Astrocyte (in vitro differentiated cells and primary cell): Measurements from ENCODE around the gene BCKDHB. TPM values are rescaled to one million over a fixed set of nuclear protein-coding genes. Genes with fewer than 3 reads are reported as not detected.

ENCODE experiments used
- DNase-seq: peaks from one replicate; pipeline ENCODE4 v3.0.0-alpha.2; 2010; ENCODE audit warnings: low read depth
- FAIRE-seq: peaks from 2 replicates; lab custom pipeline; 2011; peaks lifted over from hg19 to GRCh38; lab: Jason Lieb, UNC
- H2AFZ ChIP-seq: 2 replicates; pipeline ENCODE4 v1.6.0; 2012; ENCODE audit warnings: low read depth, low read length, inconsistent platforms
- H3K27ac ChIP-seq: 2 replicates; pipeline ENCODE4 v1.5.1; 2011; ENCODE audit warnings: low read depth, low read length, inconsistent platforms
- H3K27me3 ChIP-seq: 2 replicates; pipeline ENCODE4 v1.6.0; 2011; ENCODE audit warnings: low read length, inconsistent platforms; ENCODE audit not compliant: insufficient read depth
- H3K36me3 ChIP-seq: 2 replicates; pipeline ENCODE4 v1.5.1; 2011; ENCODE audit warnings: low read length, inconsistent platforms; ENCODE audit not compliant: insufficient read depth
- H3K4me1 ChIP-seq: 2 replicates; pipeline ENCODE4 v1.5.1; 2011; ENCODE audit warnings: low read length, inconsistent platforms; ENCODE audit not compliant: insufficient read depth
- H3K4me2 ChIP-seq: 2 replicates; pipeline ENCODE4 v1.6.0; 2012; ENCODE audit warnings: low read length, inconsistent platforms
- H3K4me3 ChIP-seq: 2 replicates; pipeline ENCODE4 v1.5.1; 2011; ENCODE audit warnings: low read depth, mild to moderate bottlenecking, low read length, inconsistent platforms; ENCODE audit not compliant: insufficient read depth
- H3K79me2 ChIP-seq: 2 replicates; pipeline ENCODE4 v1.6.0; 2012; ENCODE audit warnings: mild to moderate bottlenecking, low read length, inconsistent platforms; ENCODE audit not compliant: insufficient read depth
- H3K9ac ChIP-seq: 2 replicates; pipeline ENCODE4 v1.6.0; 2012; ENCODE audit warnings: mild to moderate bottlenecking, low read length, inconsistent platforms
- H3K9me3 ChIP-seq: 2 replicates; pipeline ENCODE4 v1.5.1; 2012; ENCODE audit warnings: low read depth, mild to moderate bottlenecking, low read length, inconsistent platforms; ENCODE audit not compliant: insufficient read depth
- H4K20me1 ChIP-seq: 2 replicates; pipeline ENCODE4 v1.6.0; 2012; ENCODE audit warnings: low read length, inconsistent platforms; ENCODE audit not compliant: insufficient read depth
- H3K27ac Mint-ChIP-seq: one replicate; pipeline ENCODE4 v1.8.0; 2021; ENCODE audit warnings: mild to moderate bottlenecking, mixed read lengths; ENCODE audit not compliant: unreplicated experiment
- H3K27me3 Mint-ChIP-seq: one replicate; pipeline ENCODE4 v1.8.0; 2021; ENCODE audit warnings: low read depth, mixed read lengths; ENCODE audit not compliant: unreplicated experiment
- H3K36me3 Mint-ChIP-seq: one replicate; pipeline ENCODE4 v1.8.0; 2021; ENCODE audit warnings: low read depth, mixed read lengths; ENCODE audit not compliant: unreplicated experiment
- H3K4me1 Mint-ChIP-seq: one replicate; pipeline ENCODE4 v1.8.0; 2021; ENCODE audit warnings: low read depth, mixed read lengths; ENCODE audit not compliant: unreplicated experiment
- H3K4me3 Mint-ChIP-seq: one replicate; pipeline ENCODE4 v1.8.0; 2021; ENCODE audit warnings: mild to moderate bottlenecking, moderate library complexity, mixed read lengths; ENCODE audit not compliant: unreplicated experiment
- H3K9me3 Mint-ChIP-seq: one replicate; pipeline ENCODE4 v1.8.0; 2021; ENCODE audit warnings: mild to moderate bottlenecking, mixed read lengths; ENCODE audit not compliant: unreplicated experiment
- EZH2 ChIP-seq: IDR thresholded peaks from 2 replicates; pipeline ENCODE4 v1.6.1; 2012; ENCODE audit warnings: mild to moderate bottlenecking, low read length, inconsistent platforms; ENCODE audit not compliant: insufficient read depth
- total RNA-seq: library from RNA; stranded (reverse); gene quantifications from 2 replicates; pipeline ENCODE4 v1.2.1, GENCODE V29; 2021
- TF ChIP-seq, protein P1 (sequence below): IDR thresholded peaks from 2 replicates; pipeline ENCODE4 v1.5.1; 2011; ENCODE audit warnings: low read depth, mild to moderate bottlenecking, inconsistent platforms, low read length, moderate library complexity; ENCODE audit not compliant: insufficient read depth

BCKDHB gene
- total RNA-seq, 1 donor from 2014 or later: 18.4 TPM

GRCh38 chr6:80163754-80164187 is 57.3 kb downstream of the BCKDHB start:
- H3K9me3 Mint-ChIP-seq: no peaks in the 10 kb centered on the region
- peak overlapping the region; percentile 53 for H2AFZ ChIP-seq

GRCh38 chr6:80165143-80165542 is 58.7 kb downstream of the BCKDHB start:
- no peak overlapping the region for H3K27ac Mint-ChIP-seq
- no peaks in the 10 kb centered on the region for H3K9me3 ChIP-seq
- FAIRE-seq: no peak
- TF ChIP-seq, protein P1, sequence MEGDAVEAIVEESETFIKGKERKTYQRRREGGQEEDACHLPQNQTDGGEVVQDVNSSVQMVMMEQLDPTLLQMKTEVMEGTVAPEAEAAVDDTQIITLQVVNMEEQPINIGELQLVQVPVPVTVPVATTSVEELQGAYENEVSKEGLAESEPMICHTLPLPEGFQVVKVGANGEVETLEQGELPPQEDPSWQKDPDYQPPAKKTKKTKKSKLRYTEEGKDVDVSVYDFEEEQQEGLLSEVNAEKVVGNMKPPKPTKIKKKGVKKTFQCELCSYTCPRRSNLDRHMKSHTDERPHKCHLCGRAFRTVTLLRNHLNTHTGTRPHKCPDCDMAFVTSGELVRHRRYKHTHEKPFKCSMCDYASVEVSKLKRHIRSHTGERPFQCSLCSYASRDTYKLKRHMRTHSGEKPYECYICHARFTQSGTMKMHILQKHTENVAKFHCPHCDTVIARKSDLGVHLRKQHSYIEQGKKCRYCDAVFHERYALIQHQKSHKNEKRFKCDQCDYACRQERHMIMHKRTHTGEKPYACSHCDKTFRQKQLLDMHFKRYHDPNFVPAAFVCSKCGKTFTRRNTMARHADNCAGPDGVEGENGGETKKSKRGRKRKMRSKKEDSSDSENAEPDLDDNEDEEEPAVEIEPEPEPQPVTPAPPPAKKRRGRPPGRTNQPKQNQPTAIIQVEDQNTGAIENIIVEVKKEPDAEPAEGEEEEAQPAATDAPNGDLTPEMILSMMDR: no peak
- no peak for TF ChIP-seq EZH2
- no peak overlapping the region for H3K4me3 ChIP-seq
- H3K4me2 ChIP-seq: no peak overlapping the region
- H3K4me1 ChIP-seq: peaks cover 7% of the 10 kb centered on the region
- H3K27me3 ChIP-seq: no peaks in the 10 kb centered on the region
- no peak for DNase-seq
- no peaks in the 10 kb centered on the region for H3K27me3 Mint-ChIP-seq
- no peaks in the 10 kb centered on the region for H3K36me3 ChIP-seq
- no peak overlapping the region for H2AFZ ChIP-seq
- H3K27ac ChIP-seq: no peak overlapping the region
- H3K9me3 Mint-ChIP-seq: no peaks in the 10 kb centered on the region
- no peak overlapping the region for H3K9ac ChIP-seq
- no peak overlapping the region for H3K4me3 Mint-ChIP-seq
- peaks cover 5% of the 10 kb centered on the region for H3K36me3 Mint-ChIP-seq
- no peaks in the 10 kb centered on the region for H4K20me1 ChIP-seq
- H3K4me1 Mint-ChIP-seq: peaks cover 14% of the 10 kb centered on the region
- H3K79me2 ChIP-seq: no peaks in the 10 kb centered on the region

More at GRCh38 chr6:80163754-80164187, 57.3 kb downstream of the BCKDHB start:
- peak overlapping the region; percentile 6 for H3K27ac ChIP-seq
- H3K27ac Mint-ChIP-seq: no peak overlapping the region
- FAIRE-seq: peak; percentile 97
- H3K36me3 Mint-ChIP-seq: peaks cover 1% of the 10 kb centered on the region
- no peak overlapping the region for H3K4me3 Mint-ChIP-seq
- peaks cover 7% of the 10 kb centered on the region for H3K4me1 ChIP-seq
- H3K27me3 Mint-ChIP-seq: no peaks in the 10 kb centered on the region
- H3K4me3 ChIP-seq: no peak overlapping the region
- peaks cover 14% of the 10 kb centered on the region for H3K4me1 Mint-ChIP-seq
- H3K9me3 ChIP-seq: no peaks in the 10 kb centered on the region
- H4K20me1 ChIP-seq: no peaks in the 10 kb centered on the region
- TF ChIP-seq, protein P1: no peak
- TF ChIP-seq EZH2: no peak
- no peak overlapping the region for H3K9ac ChIP-seq
- H3K79me2 ChIP-seq: no peaks in the 10 kb centered on the region
- no peaks in the 10 kb centered on the region for H3K36me3 ChIP-seq
- H3K27me3 ChIP-seq: no peaks in the 10 kb centered on the region
- peak; percentile 78 for DNase-seq
- H3K4me2 ChIP-seq: peak overlapping the region; percentile 69

DNA sequence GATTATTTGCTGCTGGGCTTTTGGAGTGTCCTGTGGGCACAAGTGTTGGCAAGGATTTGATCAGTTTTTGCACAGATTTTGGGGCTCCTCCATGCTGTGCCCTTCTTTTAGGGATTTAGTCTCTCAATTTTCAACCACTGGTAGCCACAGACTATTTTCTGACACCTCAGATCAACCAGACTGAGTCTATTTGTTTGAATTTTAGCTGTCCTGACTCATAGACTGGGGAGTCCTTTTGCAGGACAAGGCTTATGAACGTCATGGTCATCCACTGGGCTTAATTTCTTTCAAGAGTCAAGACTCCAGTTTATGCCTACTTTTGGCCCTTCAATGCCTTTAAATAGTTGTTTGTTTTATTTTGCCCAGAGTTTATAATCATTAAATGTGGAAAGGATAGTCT is 59.3 kb downstream of the BCKDHB start:
- no peak overlapping the region for H2AFZ ChIP-seq
- H3K4me3 ChIP-seq: no peak overlapping the region
- Mint-ChIP-seq H3K4me3 (no peak overlapping the region), H3K27ac (no peak overlapping the region), H3K4me1 (peaks cover 14% of the 10 kb centered on the region), H3K36me3 (peaks cover 5% of the 10 kb centered on the region), H3K9me3 (no peaks in the 10 kb centered on the region), H3K27me3 (no peaks in the 10 kb centered on the region)
- no peaks in the 10 kb centered on the region for H3K27me3 ChIP-seq
- peaks cover 7% of the 10 kb centered on the region for H3K4me1 ChIP-seq
- no peak overlapping the region for H3K27ac ChIP-seq
- no peak overlapping the region for H3K4me2 ChIP-seq
- H4K20me1 ChIP-seq: no peaks in the 10 kb centered on the region
- H3K9ac ChIP-seq: no peak overlapping the region
- TF ChIP-seq, protein P1: no peak
- TF ChIP-seq EZH2: no peak
- H3K9me3 ChIP-seq: no peaks in the 10 kb centered on the region
- FAIRE-seq (no peak), DNase-seq (no peak)
- no peaks in the 10 kb centered on the region for H3K36me3 ChIP-seq
- H3K79me2 ChIP-seq: no peaks in the 10 kb centered on the region
